Glutamatergic neuron (in vitro differentiated cells): ENCODE measurements around the gene TMPRSS9. TPM values are rescaled to one million over a fixed set of nuclear protein-coding genes. Genes with fewer than 3 reads are reported as not detected.

Source experiments
- DNase-seq: peaks from one replicate; pipeline ENCODE4 v3.0.0; 2022
- H3K27ac Mint-ChIP-seq: one replicate; pipeline ENCODE4 v1.8.0; 2020; ENCODE audit warnings: mild to moderate bottlenecking, mixed read lengths, inconsistent platforms; ENCODE audit not compliant: unreplicated experiment
- H3K27me3 Mint-ChIP-seq: one replicate; pipeline ENCODE4 v1.8.0; 2020; ENCODE audit warnings: mild to moderate bottlenecking, moderate library complexity, mixed read lengths, inconsistent platforms; ENCODE audit not compliant: unreplicated experiment
- H3K36me3 Mint-ChIP-seq: one replicate; pipeline ENCODE4 v1.8.0; 2020; ENCODE audit warnings: mild to moderate bottlenecking, mixed read lengths, inconsistent platforms; ENCODE audit not compliant: unreplicated experiment
- H3K4me1 Mint-ChIP-seq: one replicate; pipeline ENCODE4 v1.8.0; 2020; ENCODE audit warnings: mild to moderate bottlenecking, low read depth, mixed read lengths, inconsistent platforms; ENCODE audit not compliant: unreplicated experiment
- H3K4me3 Mint-ChIP-seq: one replicate; pipeline ENCODE4 v1.8.0; 2020; ENCODE audit warnings: mild to moderate bottlenecking, mixed read lengths, inconsistent platforms; ENCODE audit not compliant: unreplicated experiment
- H3K9me3 Mint-ChIP-seq: one replicate; pipeline ENCODE4 v1.8.0; 2020; ENCODE audit warnings: mild to moderate bottlenecking, moderate library complexity, mixed read lengths, inconsistent platforms; ENCODE audit not compliant: unreplicated experiment
- total RNA-seq: library from RNA; stranded (reverse); fragmentation: NEBNext Ultra II Directional; extraction: Animal tissue kit (Norgen Biotek cat#: 25700); gene quantifications from one replicate; pipeline ENCODE4 v1.2.1, GENCODE V29; 2021; ENCODE audit not compliant: unreplicated experiment
- TF ChIP-seq, protein P1 (sequence below): fragments of 200-600 bp; sonication (generic); IDR thresholded peaks from one replicate; pipeline ENCODE4 v1.5.0; 2021; ENCODE audit not compliant: partially characterized antibody, unreplicated experiment

Gene TMPRSS9
- total RNA-seq, 1 donor from 2014 or later: 0.29 TPM

DNA sequence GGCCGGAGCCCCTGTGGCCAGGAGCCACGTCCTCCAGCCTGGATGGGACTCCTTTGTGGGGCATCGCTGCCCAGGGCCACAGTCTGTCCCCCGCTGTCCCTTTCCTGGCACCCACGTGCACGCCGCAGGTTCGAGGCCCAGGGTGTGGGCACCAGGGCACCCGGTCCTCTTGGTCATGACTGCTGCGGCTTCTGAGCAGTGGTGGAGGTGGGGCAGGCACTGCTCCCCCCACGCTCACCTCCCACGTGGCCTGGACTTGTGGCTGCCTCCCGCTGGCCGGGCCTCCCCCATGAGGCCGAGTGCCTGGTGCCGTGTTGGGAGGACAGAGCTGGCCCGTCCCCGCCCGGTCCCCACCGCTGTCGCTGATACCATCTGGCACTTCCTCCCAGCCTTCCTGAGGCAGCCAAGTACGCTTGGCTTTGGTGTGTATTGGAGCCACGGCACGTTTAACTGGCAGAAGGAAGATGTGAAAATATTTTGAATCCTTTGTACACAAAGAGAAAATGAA, 18.8 kb upstream of the TMPRSS9 start:
- DNase-seq: no peak
- TF ChIP-seq, protein P1, sequence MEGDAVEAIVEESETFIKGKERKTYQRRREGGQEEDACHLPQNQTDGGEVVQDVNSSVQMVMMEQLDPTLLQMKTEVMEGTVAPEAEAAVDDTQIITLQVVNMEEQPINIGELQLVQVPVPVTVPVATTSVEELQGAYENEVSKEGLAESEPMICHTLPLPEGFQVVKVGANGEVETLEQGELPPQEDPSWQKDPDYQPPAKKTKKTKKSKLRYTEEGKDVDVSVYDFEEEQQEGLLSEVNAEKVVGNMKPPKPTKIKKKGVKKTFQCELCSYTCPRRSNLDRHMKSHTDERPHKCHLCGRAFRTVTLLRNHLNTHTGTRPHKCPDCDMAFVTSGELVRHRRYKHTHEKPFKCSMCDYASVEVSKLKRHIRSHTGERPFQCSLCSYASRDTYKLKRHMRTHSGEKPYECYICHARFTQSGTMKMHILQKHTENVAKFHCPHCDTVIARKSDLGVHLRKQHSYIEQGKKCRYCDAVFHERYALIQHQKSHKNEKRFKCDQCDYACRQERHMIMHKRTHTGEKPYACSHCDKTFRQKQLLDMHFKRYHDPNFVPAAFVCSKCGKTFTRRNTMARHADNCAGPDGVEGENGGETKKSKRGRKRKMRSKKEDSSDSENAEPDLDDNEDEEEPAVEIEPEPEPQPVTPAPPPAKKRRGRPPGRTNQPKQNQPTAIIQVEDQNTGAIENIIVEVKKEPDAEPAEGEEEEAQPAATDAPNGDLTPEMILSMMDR: no peak
- H3K4me3 Mint-ChIP-seq: no peak overlapping the region
- H3K4me1 Mint-ChIP-seq: peaks cover 13% of the 10 kb centered on the region
- H3K9me3 Mint-ChIP-seq: peaks cover 2% of the 10 kb centered on the region
- peaks cover 4% of the 10 kb centered on the region for H3K36me3 Mint-ChIP-seq
- H3K27ac Mint-ChIP-seq: no peak overlapping the region
- H3K27me3 Mint-ChIP-seq: peaks cover 3% of the 10 kb centered on the region

DNA sequence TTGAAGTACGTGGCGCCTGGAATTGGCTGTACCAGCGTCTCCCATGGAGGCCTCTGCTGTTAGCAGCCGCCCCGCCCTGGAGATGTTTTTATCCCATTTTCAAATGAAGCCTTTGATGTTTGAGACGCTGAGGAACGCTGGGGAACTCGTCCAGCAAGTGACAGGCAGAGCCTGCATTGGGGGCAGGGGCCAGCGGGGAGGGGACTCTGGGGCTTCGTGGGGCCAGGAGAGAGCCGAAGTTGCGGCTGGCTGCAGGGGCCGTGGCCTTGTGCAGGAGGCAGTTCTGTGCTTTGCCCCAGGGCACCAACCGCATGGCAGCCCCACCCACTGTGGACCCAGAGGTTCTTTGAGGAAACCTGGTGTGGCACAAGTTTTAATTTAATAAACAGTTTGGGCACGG, 18.1 kb upstream of the TMPRSS9 start:
- no peaks in the 10 kb centered on the region for H3K27me3 Mint-ChIP-seq
- H3K36me3 Mint-ChIP-seq: no peaks in the 10 kb centered on the region
- TF ChIP-seq, protein P1: no peak
- no peak overlapping the region for H3K4me3 Mint-ChIP-seq
- no peak for DNase-seq
- H3K4me1 Mint-ChIP-seq: peaks cover 6% of the 10 kb centered on the region
- H3K9me3 Mint-ChIP-seq: peaks cover 2% of the 10 kb centered on the region
- no peak overlapping the region for H3K27ac Mint-ChIP-seq

DNA sequence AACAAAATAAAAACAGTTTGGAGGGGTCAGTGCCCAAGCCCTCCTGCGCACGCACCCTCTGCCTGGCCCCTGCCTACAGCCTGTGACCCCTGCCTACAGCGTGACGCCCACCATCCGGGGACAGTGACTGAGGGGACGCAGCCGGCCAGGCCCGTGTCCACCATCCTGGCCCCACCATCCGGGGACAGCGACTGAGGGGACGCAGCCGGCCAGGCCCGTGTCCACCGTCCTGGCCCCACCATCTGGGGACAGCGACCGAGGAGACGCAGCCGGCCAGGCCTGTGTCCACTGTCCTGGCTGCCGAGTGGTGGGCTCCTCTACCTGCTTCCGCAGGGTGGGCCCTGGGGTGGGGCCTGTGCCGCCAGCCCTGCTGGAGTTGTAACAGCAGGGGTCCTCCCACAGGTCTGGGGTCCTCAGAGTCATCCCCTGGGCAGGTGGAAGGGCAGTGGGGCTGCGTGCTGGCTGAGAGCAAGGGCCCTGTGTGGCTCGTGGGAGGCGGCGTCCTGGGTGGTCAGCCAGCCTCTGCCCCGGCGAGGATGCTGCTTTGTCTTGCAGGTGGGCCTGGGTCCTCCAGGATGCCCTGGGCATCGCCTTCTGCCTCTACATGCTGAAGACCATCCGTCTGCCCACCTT, 17.3 kb upstream of the TMPRSS9 start:
- Mint-ChIP-seq H3K27me3 (no peaks in the 10 kb centered on the region), H3K27ac (no peak overlapping the region)
- TF ChIP-seq, protein P1: no peak

DNA sequence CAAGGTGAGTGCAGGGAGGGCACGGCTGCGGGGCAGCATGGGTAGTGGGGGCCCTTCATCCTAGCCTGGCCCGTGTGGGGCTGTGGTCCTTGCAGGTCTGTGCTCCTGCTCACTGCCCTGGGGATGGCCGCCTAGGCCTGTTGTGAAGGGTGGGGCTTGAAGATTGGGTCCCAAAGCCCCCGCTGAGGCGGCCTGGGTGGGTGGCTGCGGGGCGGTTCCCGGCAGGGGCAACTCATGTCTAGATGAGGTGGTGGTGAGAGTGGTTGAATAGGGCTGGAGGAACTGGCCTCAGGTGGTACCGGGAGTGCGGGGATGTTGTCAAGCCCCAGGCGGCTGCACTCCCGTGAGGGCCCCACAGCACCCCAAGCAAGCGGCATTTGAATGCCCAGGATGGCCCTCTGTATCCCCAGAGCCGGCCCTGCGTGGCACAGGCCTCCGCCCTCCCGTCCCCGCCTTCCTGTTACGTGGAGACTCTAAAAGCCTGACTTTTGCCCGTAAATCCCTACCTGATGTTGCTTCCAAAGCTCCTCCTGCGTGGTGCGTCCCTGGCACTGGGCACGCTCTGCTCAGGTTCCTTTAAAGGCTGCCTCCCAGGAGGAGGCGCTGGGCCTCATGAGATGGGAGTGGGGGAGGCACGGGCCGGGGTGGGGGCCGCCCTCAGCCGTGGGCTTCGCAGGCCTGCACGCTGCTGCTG, 16.6 kb upstream of the TMPRSS9 start:
- H3K27me3 Mint-ChIP-seq: no peaks in the 10 kb centered on the region
- no peak overlapping the region for H3K27ac Mint-ChIP-seq
- peaks cover 2% of the 10 kb centered on the region for H3K9me3 Mint-ChIP-seq
- H3K36me3 Mint-ChIP-seq: no peaks in the 10 kb centered on the region
- H3K4me1 Mint-ChIP-seq: no peaks in the 10 kb centered on the region
- TF ChIP-seq, protein P1: no peak
- peak; percentile 15 for DNase-seq
- no peak overlapping the region for H3K4me3 Mint-ChIP-seq

More for the DNA sequence above, 17.3 kb upstream of the TMPRSS9 start:
- H3K4me1 Mint-ChIP-seq: peaks cover under 1% of the 10 kb centered on the region
- peak; percentile 14 for DNase-seq
- no peak overlapping the region for H3K4me3 Mint-ChIP-seq
- peaks cover 2% of the 10 kb centered on the region for H3K9me3 Mint-ChIP-seq
- H3K36me3 Mint-ChIP-seq: no peaks in the 10 kb centered on the region

DNA sequence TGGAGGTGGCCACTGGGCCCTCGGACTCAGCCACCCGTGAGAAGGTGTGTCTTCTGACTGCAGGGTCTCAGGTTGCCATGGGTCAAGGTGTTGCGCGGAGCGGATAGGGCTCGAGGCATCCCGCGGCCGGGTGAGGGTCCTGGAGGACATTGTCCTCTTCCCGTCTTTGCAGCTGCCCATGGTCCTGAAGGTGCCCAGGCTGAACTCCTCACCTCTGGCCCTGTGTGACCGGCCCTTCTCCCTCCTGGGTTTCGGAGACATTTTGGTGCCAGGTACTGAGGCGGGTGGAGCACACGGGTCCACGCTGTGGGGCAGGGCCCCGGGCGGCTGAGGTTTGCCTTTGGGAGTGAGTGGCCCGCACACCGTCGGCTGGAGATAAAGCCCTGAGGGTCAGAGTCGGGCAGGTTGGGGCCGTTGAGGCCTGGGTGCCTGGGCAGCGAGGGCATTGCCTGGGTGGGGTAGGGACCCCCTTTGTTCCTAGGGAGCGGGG, 15.6 kb upstream of the TMPRSS9 start:
- peak; percentile 15 for DNase-seq
- H3K9me3 Mint-ChIP-seq: no peaks in the 10 kb centered on the region
- TF ChIP-seq, protein P1: no peak

More for the DNA sequence above, 15.6 kb upstream of the TMPRSS9 start:
- Mint-ChIP-seq H3K27ac (no peak overlapping the region), H3K4me1 (no peaks in the 10 kb centered on the region), H3K36me3 (no peaks in the 10 kb centered on the region), H3K27me3 (no peaks in the 10 kb centered on the region), H3K4me3 (no peak overlapping the region)
